ENCODE results near the gene SMC1B. TPM values are rescaled to one million over a fixed set of nuclear protein-coding genes. Genes with fewer than 3 reads are reported as not detected.

SMC1B gene
- polyA plus RNA-seq, 2 of the 4 experiments (the other 2 are of a cell fraction), result 0.03 TPM; not detected in 1

DNA sequence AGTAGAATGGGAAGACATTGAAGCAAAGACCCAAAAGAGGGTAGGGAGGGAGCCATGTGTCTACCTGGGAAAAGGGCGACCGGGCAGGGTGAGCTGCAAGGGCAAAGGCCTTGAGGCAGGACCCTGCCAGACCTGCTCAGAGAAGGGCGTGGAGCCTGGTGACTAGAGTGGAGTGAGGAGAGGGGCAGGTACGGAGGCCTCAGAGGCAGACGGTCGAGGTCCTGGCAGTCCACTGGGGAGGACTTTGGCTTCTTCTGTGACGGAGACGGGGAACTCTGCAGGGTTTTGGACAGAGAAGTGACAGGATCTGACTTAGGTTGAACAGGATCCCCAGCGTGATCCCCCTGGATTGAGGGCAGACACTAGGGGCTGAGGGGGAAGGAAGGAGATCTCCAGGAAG, 13.0 kb upstream of the SMC1B start:
- Histone ChIP-seq H3K4me3 (no peak overlapping the region), H3K4me2 (no peak overlapping the region), H3K4me1 (no peaks in the 10 kb centered on the region), H3K9me3 (no peaks in the 10 kb centered on the region), H3K27ac (no peak overlapping the region)
- DNase-seq (ENCODE audit: low read depth in 1 of 2, low spot score in 1 of 2), result no peak
- TF ChIP-seq EHMT2 (IDR thresholded peaks at IDR 0.05; ENCODE audit: low read depth) (no peak), PHF8 (IDR thresholded peaks at IDR 0.05; ENCODE audit: borderline replicate concordance, low read depth) (no peak), FOSL2 (IDR thresholded peaks at IDR 0.05) (no peak), FOSL2 (CRISPR knock-in tag; IDR thresholded peaks at IDR 0.05) (no peak), TP53 (CRISPR knock-in tag; IDR thresholded peaks at IDR 0.05) (no peak), CHD4 (IDR thresholded peaks at IDR 0.05; ENCODE audit: borderline replicate concordance) (no peak), RNF2 (IDR thresholded peaks at IDR 0.05; ENCODE audit: borderline replicate concordance, low read depth) (no peak), MAFK (IDR thresholded peaks at IDR 0.05; ENCODE audit: partially characterized antibody) (no peak), EP300 (IDR thresholded peaks at IDR 0.05) (no peak), FOXS1 (CRISPR knock-in tag; IDR thresholded peaks at IDR 0.05) (no peak), RCOR1 (IDR thresholded peaks at IDR 0.05; ENCODE audit: low read depth, low read length) (no peak), CBX2 (IDR thresholded peaks at IDR 0.05; ENCODE audit: borderline replicate concordance, low read depth) (no peak), HOXB5 (CRISPR knock-in tag; IDR thresholded peaks at IDR 0.05) (no peak)
- TF ChIP-seq, protein P1, sequence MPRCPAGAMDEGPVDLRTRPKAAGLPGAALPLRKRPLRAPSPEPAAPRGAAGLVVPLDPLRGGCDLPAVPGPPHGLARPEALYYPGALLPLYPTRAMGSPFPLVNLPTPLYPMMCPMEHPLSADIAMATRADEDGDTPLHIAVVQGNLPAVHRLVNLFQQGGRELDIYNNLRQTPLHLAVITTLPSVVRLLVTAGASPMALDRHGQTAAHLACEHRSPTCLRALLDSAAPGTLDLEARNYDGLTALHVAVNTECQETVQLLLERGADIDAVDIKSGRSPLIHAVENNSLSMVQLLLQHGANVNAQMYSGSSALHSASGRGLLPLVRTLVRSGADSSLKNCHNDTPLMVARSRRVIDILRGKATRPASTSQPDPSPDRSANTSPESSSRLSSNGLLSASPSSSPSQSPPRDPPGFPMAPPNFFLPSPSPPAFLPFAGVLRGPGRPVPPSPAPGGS (IDR thresholded peaks at IDR 0.05), result no peak
- TF ChIP-seq, protein P2, sequence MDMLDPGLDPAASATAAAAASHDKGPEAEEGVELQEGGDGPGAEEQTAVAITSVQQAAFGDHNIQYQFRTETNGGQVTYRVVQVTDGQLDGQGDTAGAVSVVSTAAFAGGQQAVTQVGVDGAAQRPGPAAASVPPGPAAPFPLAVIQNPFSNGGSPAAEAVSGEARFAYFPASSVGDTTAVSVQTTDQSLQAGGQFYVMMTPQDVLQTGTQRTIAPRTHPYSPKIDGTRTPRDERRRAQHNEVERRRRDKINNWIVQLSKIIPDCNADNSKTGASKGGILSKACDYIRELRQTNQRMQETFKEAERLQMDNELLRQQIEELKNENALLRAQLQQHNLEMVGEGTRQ (IDR thresholded peaks at IDR 0.05), result no peak
- TF ChIP-seq, protein P3, sequence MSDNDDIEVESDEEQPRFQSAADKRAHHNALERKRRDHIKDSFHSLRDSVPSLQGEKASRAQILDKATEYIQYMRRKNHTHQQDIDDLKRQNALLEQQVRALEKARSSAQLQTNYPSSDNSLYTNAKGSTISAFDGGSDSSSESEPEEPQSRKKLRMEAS (IDR thresholded peaks at IDR 0.05), result no peak
- TF ChIP-seq, protein P4, sequence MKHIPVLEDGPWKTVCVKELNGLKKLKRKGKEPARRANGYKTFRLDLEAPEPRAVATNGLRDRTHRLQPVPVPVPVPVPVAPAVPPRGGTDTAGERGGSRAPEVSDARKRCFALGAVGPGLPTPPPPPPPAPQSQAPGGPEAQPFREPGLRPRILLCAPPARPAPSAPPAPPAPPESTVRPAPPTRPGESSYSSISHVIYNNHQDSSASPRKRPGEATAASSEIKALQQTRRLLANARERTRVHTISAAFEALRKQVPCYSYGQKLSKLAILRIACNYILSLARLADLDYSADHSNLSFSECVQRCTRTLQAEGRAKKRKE (CRISPR knock-in tag; IDR thresholded peaks at IDR 0.05; ENCODE audit: low read depth), result no peak
- ATAC-seq, result no peak
- WGBS (ENCODE audit: missing lambda C conversion rate), result 95% methylated on average over 9 of the region's 9 CpGs
- ChIA-PET POLR2A (no interaction called here), CTCF (no interaction called here)
- FAIRE-seq, result no peak

DNA sequence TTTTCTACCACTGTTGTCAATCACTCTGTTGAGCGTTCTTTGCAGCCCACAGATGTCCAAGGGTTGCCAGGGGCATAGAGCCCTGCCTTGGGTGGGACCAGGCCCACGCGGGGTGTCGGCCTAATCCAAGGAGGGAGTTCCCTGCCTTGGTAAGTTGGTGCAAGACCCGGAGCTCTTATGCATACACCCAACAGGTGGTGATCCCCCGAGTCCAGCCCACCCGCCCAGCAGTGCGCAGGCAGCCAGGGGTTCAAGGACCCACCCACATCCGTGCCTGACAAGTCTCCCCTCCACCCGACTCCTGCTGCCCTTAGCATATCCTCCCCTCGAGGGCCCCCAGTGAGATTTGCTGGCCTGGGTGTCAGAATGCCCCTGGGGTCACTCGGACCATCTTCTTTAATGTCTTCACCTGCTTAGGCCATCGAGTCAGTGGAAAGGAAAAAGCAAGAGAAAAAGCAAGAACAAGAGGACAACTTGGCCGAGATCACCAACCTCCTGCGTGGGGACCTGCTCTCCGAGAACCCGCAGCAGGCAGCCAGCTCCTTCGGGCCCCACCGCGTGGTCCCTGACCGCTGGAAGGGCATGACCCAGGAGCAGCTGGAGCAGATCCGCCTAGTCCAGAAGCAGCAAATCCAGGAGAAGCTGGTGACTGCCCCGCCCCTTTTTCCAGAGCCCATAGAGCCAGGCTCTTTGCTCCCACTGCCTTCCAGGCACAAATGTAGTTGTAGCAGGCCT, 12.3 kb upstream of the SMC1B start:
- H3K27ac ChIP-seq, result no peak overlapping the region
- 92% methylated on average over 22 of the region's 23 CpGs for WGBS (ENCODE audit: missing lambda C conversion rate)
- no peak for FAIRE-seq
- ChIA-PET POLR2A (no interaction called here), CTCF (no interaction called here)
- ATAC-seq, result no peak
- H3K4me1 ChIP-seq, result no peaks in the 10 kb centered on the region
- H3K9me3 ChIP-seq, result no peaks in the 10 kb centered on the region
- H3K4me2 ChIP-seq, result no peak overlapping the region
- TF ChIP-seq, protein P5, sequence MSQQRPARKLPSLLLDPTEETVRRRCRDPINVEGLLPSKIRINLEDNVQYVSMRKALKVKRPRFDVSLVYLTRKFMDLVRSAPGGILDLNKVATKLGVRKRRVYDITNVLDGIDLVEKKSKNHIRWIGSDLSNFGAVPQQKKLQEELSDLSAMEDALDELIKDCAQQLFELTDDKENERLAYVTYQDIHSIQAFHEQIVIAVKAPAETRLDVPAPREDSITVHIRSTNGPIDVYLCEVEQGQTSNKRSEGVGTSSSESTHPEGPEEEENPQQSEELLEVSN (IDR thresholded peaks at IDR 0.05; ENCODE audit: borderline replicate concordance, low read depth), result no peak
- no peak for TF ChIP-seq TP53 (CRISPR knock-in tag; IDR thresholded peaks at IDR 0.05)
- TF ChIP-seq EHF (CRISPR knock-in tag; IDR thresholded peaks at IDR 0.05), result no peak
- TF ChIP-seq, protein P6, sequence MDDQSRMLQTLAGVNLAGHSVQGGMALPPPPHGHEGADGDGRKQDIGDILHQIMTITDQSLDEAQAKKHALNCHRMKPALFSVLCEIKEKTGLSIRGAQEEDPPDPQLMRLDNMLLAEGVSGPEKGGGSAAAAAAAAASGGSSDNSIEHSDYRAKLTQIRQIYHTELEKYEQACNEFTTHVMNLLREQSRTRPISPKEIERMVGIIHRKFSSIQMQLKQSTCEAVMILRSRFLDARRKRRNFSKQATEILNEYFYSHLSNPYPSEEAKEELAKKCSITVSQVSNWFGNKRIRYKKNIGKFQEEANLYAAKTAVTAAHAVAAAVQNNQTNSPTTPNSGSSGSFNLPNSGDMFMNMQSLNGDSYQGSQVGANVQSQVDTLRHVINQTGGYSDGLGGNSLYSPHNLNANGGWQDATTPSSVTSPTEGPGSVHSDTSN (IDR thresholded peaks at IDR 0.05), result no peak
- no peak for TF ChIP-seq EP300 (IDR thresholded peaks at IDR 0.05)
- no peak for TF ChIP-seq NPAS2 (CRISPR knock-in tag; IDR thresholded peaks at IDR 0.05; ENCODE audit: borderline replicate concordance)
- TF ChIP-seq, protein P7, sequence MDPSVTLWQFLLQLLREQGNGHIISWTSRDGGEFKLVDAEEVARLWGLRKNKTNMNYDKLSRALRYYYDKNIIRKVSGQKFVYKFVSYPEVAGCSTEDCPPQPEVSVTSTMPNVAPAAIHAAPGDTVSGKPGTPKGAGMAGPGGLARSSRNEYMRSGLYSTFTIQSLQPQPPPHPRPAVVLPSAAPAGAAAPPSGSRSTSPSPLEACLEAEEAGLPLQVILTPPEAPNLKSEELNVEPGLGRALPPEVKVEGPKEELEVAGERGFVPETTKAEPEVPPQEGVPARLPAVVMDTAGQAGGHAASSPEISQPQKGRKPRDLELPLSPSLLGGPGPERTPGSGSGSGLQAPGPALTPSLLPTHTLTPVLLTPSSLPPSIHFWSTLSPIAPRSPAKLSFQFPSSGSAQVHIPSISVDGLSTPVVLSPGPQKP (IDR thresholded peaks at IDR 0.05; ENCODE audit: low read depth, low read length), result no peak
- TF ChIP-seq BHLHE40 (IDR thresholded peaks at IDR 0.05; ENCODE audit: low read depth, low read length), result no peak
- TF ChIP-seq, protein P2 (IDR thresholded peaks at IDR 0.05), result no peak
- no peak for TF ChIP-seq RAD21 (conservative IDR thresholded peaks at IDR 0.05 in 1 of 2, IDR thresholded peaks at IDR 0.05 in 1 of 2)
- TF ChIP-seq CBX2 (IDR thresholded peaks at IDR 0.05; ENCODE audit: borderline replicate concordance, low read depth), result no peak
- DNase-seq (ENCODE audit: low read depth in 1 of 2, low spot score in 1 of 2), result no peak
- H3K4me3 ChIP-seq, result no peak overlapping the region

Measured in A549 (cell line).